Liver (tissue), 9 donors: ENCODE results near the gene PDYN. TPM values are rescaled to one million over a fixed set of nuclear protein-coding genes. Genes with fewer than 3 reads are reported as not detected.

Experiments used
- DNase-seq: peaks from one replicate; pipeline ENCODE4 v3.0.0-alpha.2; 2017; ENCODE audit warnings: low spot score
- H3K27ac ChIP-seq, 2 donors: one replicate each; pipeline ENCODE4 v1.7.0; 2013; ENCODE audit warnings: inconsistent platforms in 2 of 2, low read length in 2 of 2, control low read depth in 1 of 2, low read depth in 1 of 2, mild to moderate bottlenecking in 1 of 2
- H3K27me3 ChIP-seq, 4 donors: one replicate each; pipeline versions ENCODE4 v1.6.1 to v1.7.0; 2013; ENCODE audit warnings: low read length in 3 of 4, inconsistent platforms in 1 of 4, mild to moderate bottlenecking in 1 of 4, moderate library complexity in 1 of 4; ENCODE audit not compliant: control insufficient read depth in 4 of 4, insufficient read depth in 4 of 4
- H3K36me3 ChIP-seq, 4 donors: one replicate each; pipeline versions ENCODE4 v1.6.1 to v1.7.0; 2013; ENCODE audit warnings: low read length in 3 of 4, mild to moderate bottlenecking in 3 of 4, low read depth in 1 of 4, moderate library complexity in 1 of 4; ENCODE audit not compliant: control insufficient read depth in 4 of 4, insufficient read depth in 3 of 4
- H3K4me1 ChIP-seq, 4 donors: one replicate each; pipeline versions ENCODE4 v1.6.1 to v1.7.0; 2013; ENCODE audit warnings: low read length in 3 of 4, mild to moderate bottlenecking in 3 of 4, moderate library complexity in 1 of 4; ENCODE audit not compliant: control insufficient read depth in 4 of 4, insufficient read depth in 4 of 4
- H3K4me3 ChIP-seq, 3 donors: one replicate each; pipeline versions ENCODE4 v1.6.1 to v1.7.0; 2013; ENCODE audit warnings: low read length in 3 of 3, control low read depth in 1 of 3, low read depth in 1 of 3, mild to moderate bottlenecking in 1 of 3
- H3K9ac ChIP-seq, 2 donors: one replicate each; pipeline ENCODE4 v1.7.0; 2013; ENCODE audit warnings: low read length in 2 of 2, mild to moderate bottlenecking in 2 of 2, moderate library complexity in 2 of 2, control low read depth in 1 of 2, low read depth in 1 of 2
- H3K9me3 ChIP-seq, 4 donors: one replicate each; pipeline versions ENCODE4 v1.6.1 to v1.7.0; 2013; ENCODE audit warnings: low read length in 3 of 4; ENCODE audit not compliant: control insufficient read depth in 4 of 4
- ATF3 ChIP-seq: IDR thresholded peaks from 2 replicates; pipeline ENCODE4 v1.6.1; 2016; ENCODE audit warnings: antibody characterized with exemption
- EGR1 ChIP-seq, 2 donors: IDR thresholded peaks; 2 replicates each; pipeline ENCODE4 v1.6.1; 2016 to 2018; ENCODE audit warnings: antibody characterized with exemption in 2 of 2, low read depth in 2 of 2
- FOXA2 ChIP-seq: IDR thresholded peaks from 2 replicates; pipeline ENCODE4 v1.6.1; 2016; ENCODE audit warnings: antibody characterized with exemption
- GABPA ChIP-seq, 2 donors: IDR thresholded peaks in 1 of 2; conservative IDR thresholded peaks in 1 of 2; 2 replicates each; pipeline ENCODE4 v1.6.1; 2016; ENCODE audit warnings: antibody characterized with exemption in 2 of 2, mild to moderate bottlenecking in 1 of 2, moderate library complexity in 1 of 2
- HNF4A ChIP-seq, 2 donors: conservative IDR thresholded peaks; 2 replicates each; pipeline ENCODE4 v1.6.1; 2016; ENCODE audit warnings: antibody characterized with exemption in 2 of 2, mild to moderate bottlenecking in 2 of 2
- HNF4G ChIP-seq: IDR thresholded peaks from 2 replicates; pipeline ENCODE4 v1.6.1; 2016; ENCODE audit warnings: antibody characterized with exemption
- JUND ChIP-seq, 2 donors: IDR thresholded peaks; 2 replicates each; pipeline ENCODE4 v1.6.1; 2016; ENCODE audit warnings: antibody characterized with exemption in 2 of 2
- MAX ChIP-seq: IDR thresholded peaks from 2 replicates; pipeline ENCODE4 v1.6.1; 2016; ENCODE audit warnings: antibody characterized with exemption
- NR2F2 ChIP-seq: IDR thresholded peaks from 2 replicates; pipeline ENCODE4 v1.6.1; 2016; ENCODE audit warnings: antibody characterized with exemption
- REST ChIP-seq: IDR thresholded peaks from 2 replicates; pipeline ENCODE4 v1.6.1; 2016; ENCODE audit warnings: antibody characterized with exemption, mild to moderate bottlenecking
- RXRA ChIP-seq, 2 donors: IDR thresholded peaks; 2 replicates each; pipeline ENCODE4 v1.6.1; 2017 to 2018; ENCODE audit warnings: antibody characterized with exemption in 2 of 2, mild to moderate bottlenecking in 1 of 2
- SP1 ChIP-seq: IDR thresholded peaks from 2 replicates; pipeline ENCODE4 v1.6.1; 2018; ENCODE audit warnings: antibody characterized with exemption, mild to moderate bottlenecking
- TAF1 ChIP-seq: conservative IDR thresholded peaks from 2 replicates; pipeline ENCODE4 v1.6.1; 2016; ENCODE audit warnings: antibody characterized with exemption, mild to moderate bottlenecking
- YY1 ChIP-seq: IDR thresholded peaks from 2 replicates; pipeline ENCODE4 v1.6.1; 2016; ENCODE audit warnings: antibody characterized with exemption, mild to moderate bottlenecking
- ZBTB33 ChIP-seq: IDR thresholded peaks from 2 replicates; pipeline ENCODE4 v1.6.1; 2016; ENCODE audit warnings: antibody characterized with exemption
- WGBS: extraction: QIAGEN DNeasy Blood & Tissue Kit; methylation state at CpG from one replicate; pipeline ENCODE4 v1.1.7; 2013; 5-methylcytosine and 5-hydroxymethylcytosine counted together
- polyA plus RNA-seq, 2 donors: library from polyadenylated mRNA; stranded (reverse) in 1 of 2; unstranded in 1 of 2; fragments of 200-250 nt in 1 of 2; fragments of >200 nt in 1 of 2; fragmentation: Nextera tagmentation in 1 of 2; extraction: Ambion mirVana in 1 of 2; gene quantifications; one replicate each; pipeline versions ENCODE4 v1.2.1 to v1.2.3, GENCODE V29; 2013 to 2015
- total RNA-seq, 2 donors: library from RNA; depleted of rRNA; stranded (reverse); fragments of >200 nt; gene quantifications; one replicate each; pipeline ENCODE4 v1.2.3, GENCODE V29; 2014
- TF ChIP-seq, protein P1 (sequence below): fragments of 150-350 bp; IDR thresholded peaks from 2 replicates; pipeline ENCODE4 v1.5.1; 2017; ENCODE audit warnings: improper control_type of control experiment, low read depth, low read length; ENCODE audit not compliant: missing input control
- donor health status: healthy.
- donor health status: healthy.
- donor health status: healthy.
- donor health status: healthy.
- donor health status: healthy.

The PDYN gene
- total and polyA plus RNA-seq, 4 donors, result not detected

GRCh38 chr20:2005359-2005758 lies 11.5 kb upstream of the PDYN start:
- DNase-seq, result no peak
- WGBS, result 92% methylated on average over 1 of the region's 1 CpG
- H3K36me3 ChIP-seq, result no peaks in the 10 kb centered on the region
- no peak overlapping the region for H3K27ac ChIP-seq
- peaks cover 0 to 5% (median 1%) of the 10 kb centered on the region in 4 donors for H3K4me1 ChIP-seq
- no peak for TF ChIP-seq JUND (IDR thresholded peaks at IDR 0.05)
- no peak for TF ChIP-seq NR2F2
- TF ChIP-seq GABPA (IDR thresholded peaks at IDR 0.05 in 1 of 2, conservative IDR thresholded peaks at IDR 0.05 in 1 of 2), result no peak
- TF ChIP-seq SP1, result no peak
- TF ChIP-seq MAX, result no peak
- TF ChIP-seq ATF3, result no peak
- no peak for TF ChIP-seq ZBTB33
- TF ChIP-seq YY1, result no peak
- no peak for TF ChIP-seq EGR1 (IDR thresholded peaks at IDR 0.05; ENCODE audit: low read depth in 2 of 2)
- TF ChIP-seq TAF1, result no peak
- TF ChIP-seq FOXA2, result no peak
- no peak for TF ChIP-seq RXRA (IDR thresholded peaks at IDR 0.05)
- no peak for TF ChIP-seq HNF4A (conservative IDR thresholded peaks at IDR 0.05)
- peaks cover 0 to 4% (median 0%) of the 10 kb centered on the region in 4 donors for H3K27me3 ChIP-seq
- H3K9ac ChIP-seq, result no peak overlapping the region
- H3K9me3 ChIP-seq, result no peaks in the 10 kb centered on the region
- H3K4me3 ChIP-seq, result no peak overlapping the region

DNA sequence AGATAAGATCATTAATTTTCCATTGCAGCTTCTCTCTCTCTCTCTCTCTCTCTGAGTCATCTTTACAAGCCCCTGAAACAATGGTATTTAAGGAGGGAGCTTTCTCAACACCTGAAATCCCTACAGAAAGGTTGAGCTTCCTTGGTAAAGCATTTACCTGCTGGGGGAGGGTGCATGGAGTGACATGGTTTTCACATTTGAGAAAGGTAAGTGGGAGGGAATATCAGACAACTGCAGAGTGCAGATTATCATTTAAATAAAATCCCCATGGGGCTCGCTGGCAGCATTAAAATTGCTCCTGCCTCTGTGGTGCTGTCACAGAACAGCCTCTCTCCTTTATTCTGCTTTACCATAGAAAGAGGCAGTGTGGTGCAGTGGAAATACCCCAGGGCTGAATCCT lies 10.3 kb upstream of the PDYN start:
- H3K9me3 ChIP-seq, result no peaks in the 10 kb centered on the region
- no peak overlapping the region for H3K4me3 ChIP-seq
- 7% methylated on average over 1 of the region's 1 CpG for WGBS
- TF ChIP-seq JUND (IDR thresholded peaks at IDR 0.05), result no peak
- TF ChIP-seq NR2F2, result no peak
- TF ChIP-seq ZBTB33, result no peak
- no peak for TF ChIP-seq FOXA2
- no peak for TF ChIP-seq HNF4G
- TF ChIP-seq YY1, result no peak
- TF ChIP-seq, protein P1, sequence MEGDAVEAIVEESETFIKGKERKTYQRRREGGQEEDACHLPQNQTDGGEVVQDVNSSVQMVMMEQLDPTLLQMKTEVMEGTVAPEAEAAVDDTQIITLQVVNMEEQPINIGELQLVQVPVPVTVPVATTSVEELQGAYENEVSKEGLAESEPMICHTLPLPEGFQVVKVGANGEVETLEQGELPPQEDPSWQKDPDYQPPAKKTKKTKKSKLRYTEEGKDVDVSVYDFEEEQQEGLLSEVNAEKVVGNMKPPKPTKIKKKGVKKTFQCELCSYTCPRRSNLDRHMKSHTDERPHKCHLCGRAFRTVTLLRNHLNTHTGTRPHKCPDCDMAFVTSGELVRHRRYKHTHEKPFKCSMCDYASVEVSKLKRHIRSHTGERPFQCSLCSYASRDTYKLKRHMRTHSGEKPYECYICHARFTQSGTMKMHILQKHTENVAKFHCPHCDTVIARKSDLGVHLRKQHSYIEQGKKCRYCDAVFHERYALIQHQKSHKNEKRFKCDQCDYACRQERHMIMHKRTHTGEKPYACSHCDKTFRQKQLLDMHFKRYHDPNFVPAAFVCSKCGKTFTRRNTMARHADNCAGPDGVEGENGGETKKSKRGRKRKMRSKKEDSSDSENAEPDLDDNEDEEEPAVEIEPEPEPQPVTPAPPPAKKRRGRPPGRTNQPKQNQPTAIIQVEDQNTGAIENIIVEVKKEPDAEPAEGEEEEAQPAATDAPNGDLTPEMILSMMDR, result no peak
- no peak for TF ChIP-seq EGR1 (IDR thresholded peaks at IDR 0.05; ENCODE audit: low read depth in 2 of 2)
- no peak for TF ChIP-seq REST
- no peak overlapping the region for H3K9ac ChIP-seq
- no peaks in the 10 kb centered on the region for H3K36me3 ChIP-seq
- DNase-seq, result no peak
- peaks cover 0 to 4% (median 0%) of the 10 kb centered on the region in 4 donors for H3K27me3 ChIP-seq
- H3K27ac ChIP-seq, result no peak overlapping the region
- peaks cover 0 to 5% (median 1%) of the 10 kb centered on the region in 4 donors for H3K4me1 ChIP-seq
